NT2/D1 (cell line): Measurements from ENCODE around the gene CD34.

Experiments used
- SUZ12 ChIP-seq: IDR thresholded peaks from 2 replicates; pipeline ENCODE4 v1.6.1; 2011; ENCODE audit not compliant: insufficient read length, insufficient read depth; ENCODE audit errors: extremely low read depth
- ZNF274 ChIP-seq: IDR thresholded peaks from 2 replicates; pipeline ENCODE4 v1.6.1; 2011; ENCODE audit warnings: mild to moderate bottlenecking, low read depth, low read length

- TF ChIP-seq SUZ12 = no peak
- TF ChIP-seq ZNF274 = no peak
Observed at GRCh38 chr1:207884266-207885029, 26.5 kb downstream of the CD34 start.
